ENCODE data around the gene LRRC27.

Gene LRRC27

DNA sequence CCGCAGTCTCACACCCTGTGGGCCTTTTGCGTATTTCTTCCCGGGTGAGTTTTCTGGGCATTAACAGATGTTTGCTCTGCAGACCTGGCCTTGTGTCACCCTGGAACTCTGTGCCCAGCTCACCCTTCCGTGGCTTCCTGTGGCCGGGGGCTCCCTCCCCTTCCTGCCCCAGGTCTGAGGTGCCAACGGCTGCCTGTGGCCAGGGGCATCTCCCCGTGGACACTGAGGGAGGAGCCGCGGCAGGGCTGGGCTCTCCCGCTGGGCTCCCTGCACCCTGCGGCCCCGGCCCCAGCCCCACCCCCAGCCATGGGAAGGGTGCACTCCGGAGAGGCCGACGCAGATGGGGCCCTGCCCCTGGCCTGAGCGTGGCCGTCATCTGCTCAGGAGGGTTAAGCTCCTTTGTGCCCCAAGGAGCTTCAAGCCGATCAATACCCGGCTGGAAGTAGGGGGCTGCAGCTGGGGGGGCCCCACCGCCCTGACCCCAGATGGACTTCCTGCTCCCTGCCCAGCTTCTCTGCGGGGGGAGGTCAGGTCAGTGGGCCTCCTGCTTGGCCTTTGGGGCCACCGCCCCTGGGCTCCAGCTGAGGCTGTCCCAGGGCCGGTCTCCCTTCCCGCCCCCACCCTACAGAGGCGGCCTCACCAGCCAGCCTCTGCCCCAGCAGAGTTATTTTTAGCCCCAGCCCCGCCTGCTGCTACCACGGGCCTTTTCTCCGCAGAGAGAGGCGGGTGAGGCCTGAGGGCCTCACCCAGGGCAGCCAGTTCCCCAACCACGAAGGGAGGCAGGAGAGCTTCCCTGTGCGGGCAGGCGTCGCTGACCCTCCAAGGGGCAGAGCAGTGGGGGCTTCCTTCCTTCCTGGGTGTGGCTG lies 89.2 kb downstream of the LRRC27 start:
- peaks cover 42% of the 10 kb centered on the region for H3K4me1 ChIP-seq (ENCODE audit: control insufficient read depth, insufficient read depth, low read length)
- H3K27ac ChIP-seq (ENCODE audit: low read depth, low read length) = peak overlapping the region; percentile 93
- H3K4me3 ChIP-seq (ENCODE audit: low read length) = peak overlapping the region; percentile 34
- no peaks in the 10 kb centered on the region for H3K36me3 ChIP-seq (ENCODE audit: control insufficient read depth, insufficient read depth, low read length)
- H3K27me3 ChIP-seq (ENCODE audit: control insufficient read depth, insufficient read depth, low read length) = no peaks in the 10 kb centered on the region
- H3K9ac ChIP-seq (ENCODE audit: low read length) = peak overlapping the region; percentile 74

DNA sequence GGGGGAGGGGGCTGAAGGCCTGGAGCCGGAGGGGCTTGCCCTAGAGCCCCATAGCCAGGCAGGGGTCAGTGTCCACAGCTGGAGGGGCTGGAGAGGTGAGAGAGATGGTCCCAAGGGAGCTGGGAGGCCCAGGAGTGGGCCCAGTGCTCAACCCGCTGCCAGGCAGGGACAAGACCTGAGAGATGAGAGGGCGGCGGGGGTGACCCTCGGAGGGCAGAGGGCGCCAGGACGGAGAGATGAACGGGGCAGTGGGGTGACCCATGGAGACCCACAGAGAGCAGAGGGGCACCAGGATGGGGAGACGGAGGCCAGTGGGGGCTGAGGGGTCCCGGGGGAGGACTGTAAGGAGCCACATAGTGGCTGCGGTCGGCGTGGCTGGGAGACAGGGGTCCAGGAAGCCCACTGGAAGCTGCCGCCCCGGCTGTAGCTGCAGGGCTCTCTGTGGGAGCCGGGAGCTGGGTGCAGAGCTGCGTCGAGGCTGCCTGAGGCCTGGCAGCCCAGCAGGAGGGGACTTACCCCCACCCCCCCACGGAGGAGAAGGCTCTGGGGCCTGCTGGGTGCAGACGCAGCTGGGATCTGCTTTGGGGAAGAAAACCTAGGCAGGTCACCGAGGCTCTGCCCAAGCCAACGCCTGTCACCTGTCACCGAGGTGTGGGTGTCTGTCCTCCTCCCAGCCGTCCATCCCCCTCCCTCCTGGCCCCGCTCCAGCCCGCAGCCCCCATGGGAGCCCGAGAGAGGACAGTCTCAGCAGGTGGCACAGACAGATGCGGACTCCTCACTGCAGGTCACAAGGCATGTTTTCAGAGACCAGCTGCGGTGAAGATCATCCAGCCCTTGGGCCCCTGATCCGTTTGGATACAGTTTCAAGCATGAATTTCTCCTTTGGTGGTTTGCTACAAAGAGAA lies 90.1 kb downstream of the LRRC27 start:
- Histone ChIP-seq H3K27ac (ENCODE audit: low read depth, low read length) (peak overlapping the region; percentile 93), H3K36me3 (ENCODE audit: control insufficient read depth, insufficient read depth, low read length) (peaks cover under 1% of the 10 kb centered on the region), H3K9ac (ENCODE audit: low read length) (peak overlapping the region; percentile 74), H3K4me1 (ENCODE audit: control insufficient read depth, insufficient read depth, low read length) (peaks cover 42% of the 10 kb centered on the region), H3K27me3 (ENCODE audit: control insufficient read depth, insufficient read depth, low read length) (no peaks in the 10 kb centered on the region), H3K4me3 (ENCODE audit: low read length) (peak overlapping the region; percentile 30)

DNA sequence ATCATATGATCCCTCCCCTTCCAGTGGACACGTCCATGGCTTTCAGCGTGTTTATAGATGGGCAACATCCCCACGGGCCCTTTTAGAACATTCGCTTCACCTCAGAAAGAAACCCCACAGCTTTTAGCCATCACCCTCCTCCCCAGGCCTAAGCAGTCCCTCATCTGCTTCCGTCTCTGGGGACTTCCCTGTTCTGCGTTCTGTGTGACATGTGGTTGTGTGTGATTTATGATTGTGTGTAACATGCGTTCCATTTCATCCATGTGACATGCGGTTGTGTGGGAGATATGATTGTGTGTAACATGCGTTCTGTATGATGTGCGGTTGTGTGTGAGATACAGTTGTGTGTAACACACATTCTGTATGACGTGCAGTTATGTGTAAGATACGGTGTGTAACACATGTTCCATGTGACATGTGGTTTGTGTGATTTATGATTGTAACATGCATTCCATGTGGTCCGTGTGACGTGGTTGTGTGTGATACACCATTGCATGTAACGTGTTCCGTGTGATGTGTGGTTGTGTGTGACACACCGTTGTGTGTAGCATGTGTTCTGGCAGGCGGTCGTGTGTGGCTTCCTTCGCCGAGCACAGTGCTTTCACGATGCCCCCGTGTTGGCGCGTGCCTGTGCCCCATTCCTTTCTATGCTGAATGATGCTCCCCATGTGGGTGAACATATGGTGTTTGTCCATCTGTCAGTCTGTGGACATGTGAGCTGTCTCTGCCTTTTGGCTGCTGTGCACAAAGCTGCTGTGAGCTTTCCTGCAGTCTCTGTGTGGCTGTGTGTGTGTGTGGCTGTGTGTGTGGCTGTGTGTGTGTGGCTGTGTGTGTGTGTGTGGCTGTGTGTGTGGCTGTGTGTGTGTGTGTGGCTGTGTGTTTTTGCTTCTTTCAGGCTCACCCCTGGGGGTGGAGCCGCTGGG lies 91.2 kb downstream of the LRRC27 start:
- H3K27me3 ChIP-seq (ENCODE audit: control insufficient read depth, insufficient read depth, low read length) = no peaks in the 10 kb centered on the region
- no peak overlapping the region for H3K9ac ChIP-seq (ENCODE audit: low read length)
- peak overlapping the region; percentile 93 for H3K27ac ChIP-seq (ENCODE audit: low read depth, low read length)
- H3K4me3 ChIP-seq (ENCODE audit: low read length) = no peak overlapping the region
- H3K4me1 ChIP-seq (ENCODE audit: control insufficient read depth, insufficient read depth, low read length) = peaks cover 42% of the 10 kb centered on the region
- H3K36me3 ChIP-seq (ENCODE audit: control insufficient read depth, insufficient read depth, low read length) = peaks cover 4% of the 10 kb centered on the region

DNA sequence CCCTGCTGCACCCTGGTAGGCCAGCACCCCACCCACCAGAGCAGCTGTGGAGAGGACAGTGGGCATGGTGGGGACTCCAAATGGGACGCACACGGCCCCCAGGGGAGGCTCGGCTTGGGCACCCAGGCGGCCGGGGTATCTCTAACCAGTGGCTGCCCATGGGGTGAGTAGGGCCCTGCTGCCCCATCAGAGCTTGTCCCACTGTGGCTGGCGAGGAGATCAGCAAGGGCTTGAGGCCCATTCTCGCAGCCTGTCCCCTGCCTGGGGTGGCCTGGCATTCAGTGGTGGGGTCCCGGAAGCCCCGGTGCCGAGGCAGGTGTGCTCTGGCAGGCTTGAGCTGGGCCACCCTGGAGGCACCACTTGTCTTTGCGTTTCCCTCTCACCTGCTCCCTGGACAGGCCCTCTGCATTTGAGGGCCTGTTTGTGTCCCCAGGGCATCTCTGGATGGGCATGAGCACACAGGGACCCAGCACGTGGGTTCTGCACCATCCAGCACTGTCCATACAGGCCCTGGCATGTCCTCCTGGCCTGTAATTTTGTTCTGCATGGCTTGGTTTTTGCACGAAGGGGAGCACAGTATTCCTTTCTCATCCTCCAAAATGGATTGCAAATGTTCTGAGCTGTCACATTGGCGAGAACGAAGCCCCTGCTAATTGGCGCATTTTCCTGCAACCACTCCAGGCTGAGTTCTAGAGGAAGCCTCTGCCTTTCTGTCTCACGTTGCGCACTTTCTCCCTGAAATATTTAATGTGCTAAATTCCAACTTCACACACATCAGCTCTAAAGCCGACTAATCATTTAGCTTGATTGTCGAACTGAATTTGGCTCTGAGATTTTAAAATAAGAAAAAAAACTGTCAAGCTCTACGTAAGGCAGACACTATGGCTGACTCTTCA lies 92.2 kb downstream of the LRRC27 start:
- Histone ChIP-seq H3K4me3 (ENCODE audit: low read length) (no peak overlapping the region), H3K9ac (ENCODE audit: low read length) (no peak overlapping the region), H3K36me3 (ENCODE audit: control insufficient read depth, insufficient read depth, low read length) (peaks cover 4% of the 10 kb centered on the region), H3K27ac (ENCODE audit: low read depth, low read length) (no peak overlapping the region), H3K27me3 (ENCODE audit: control insufficient read depth, insufficient read depth, low read length) (no peaks in the 10 kb centered on the region), H3K4me1 (ENCODE audit: control insufficient read depth, insufficient read depth, low read length) (peaks cover 33% of the 10 kb centered on the region)

DNA sequence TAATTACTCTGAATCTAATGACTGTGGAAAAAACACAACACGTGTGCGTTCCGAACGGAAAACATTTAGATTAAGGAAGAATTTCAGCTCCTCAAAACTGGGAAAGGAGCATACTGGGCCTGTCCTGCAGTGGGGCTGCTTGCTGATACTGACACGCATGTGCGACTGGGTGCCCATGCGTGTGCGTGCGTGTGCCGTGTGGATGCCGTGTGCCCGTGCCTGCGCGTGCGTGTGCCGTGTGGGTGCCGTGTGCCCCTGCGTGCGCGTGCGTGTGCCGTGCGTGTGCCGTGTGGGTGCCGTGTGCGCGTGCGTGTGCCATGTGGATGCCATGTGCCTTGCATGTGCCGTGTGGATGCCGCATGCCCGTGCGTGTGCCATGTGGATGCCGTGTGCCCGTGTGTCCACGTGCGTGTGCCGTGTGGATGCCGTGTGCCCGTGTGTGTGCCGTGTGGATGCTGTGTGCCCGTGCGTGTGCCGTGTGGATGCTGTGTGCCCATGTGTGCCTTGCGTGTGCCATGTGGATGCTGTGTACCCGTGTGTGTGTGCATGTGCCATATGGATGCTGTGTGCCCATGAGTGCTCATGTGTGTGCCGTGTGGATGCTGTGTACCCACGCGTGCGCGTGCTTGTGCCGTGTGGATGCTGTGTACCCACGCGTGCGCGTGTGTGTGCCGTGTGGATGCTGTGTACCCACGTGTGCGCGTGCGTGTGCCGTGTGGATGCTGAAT lies 93.2 kb downstream of the LRRC27 start:
- Histone ChIP-seq H3K9ac (ENCODE audit: low read length) (no peak overlapping the region), H3K27me3 (ENCODE audit: control insufficient read depth, insufficient read depth, low read length) (no peaks in the 10 kb centered on the region), H3K36me3 (ENCODE audit: control insufficient read depth, insufficient read depth, low read length) (peaks cover 4% of the 10 kb centered on the region), H3K4me3 (ENCODE audit: low read length) (no peak overlapping the region), H3K4me1 (ENCODE audit: control insufficient read depth, insufficient read depth, low read length) (peaks cover 28% of the 10 kb centered on the region), H3K27ac (ENCODE audit: low read depth, low read length) (no peak overlapping the region)

DNA sequence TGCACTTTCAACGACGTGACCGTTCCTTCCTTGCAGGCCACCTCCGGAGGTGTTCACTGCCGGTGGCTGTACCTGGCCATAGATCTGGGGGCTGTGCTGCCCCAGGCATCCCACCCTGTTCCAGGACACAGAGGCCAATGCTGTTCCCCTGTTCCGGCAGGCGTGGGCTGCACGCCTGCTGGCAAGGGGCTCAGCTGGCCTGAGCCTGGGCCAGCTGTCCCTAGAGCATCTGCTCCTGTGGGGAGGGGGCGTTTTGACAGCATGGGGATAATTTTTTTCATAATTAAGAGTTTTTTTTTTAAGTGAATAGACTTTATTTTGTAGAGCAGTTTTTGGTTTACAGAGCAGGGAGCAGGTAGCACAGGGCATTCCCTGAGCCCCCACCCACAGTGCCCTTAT lies 93.8 kb downstream of the LRRC27 start:
- Histone ChIP-seq H3K27me3 (ENCODE audit: control insufficient read depth, insufficient read depth, low read length) (no peaks in the 10 kb centered on the region), H3K36me3 (ENCODE audit: control insufficient read depth, insufficient read depth, low read length) (peaks cover 4% of the 10 kb centered on the region), H3K27ac (ENCODE audit: low read depth, low read length) (no peak overlapping the region), H3K4me1 (ENCODE audit: control insufficient read depth, insufficient read depth, low read length) (peaks cover 22% of the 10 kb centered on the region), H3K9ac (ENCODE audit: low read length) (no peak overlapping the region), H3K4me3 (ENCODE audit: low read length) (no peak overlapping the region)

DNA sequence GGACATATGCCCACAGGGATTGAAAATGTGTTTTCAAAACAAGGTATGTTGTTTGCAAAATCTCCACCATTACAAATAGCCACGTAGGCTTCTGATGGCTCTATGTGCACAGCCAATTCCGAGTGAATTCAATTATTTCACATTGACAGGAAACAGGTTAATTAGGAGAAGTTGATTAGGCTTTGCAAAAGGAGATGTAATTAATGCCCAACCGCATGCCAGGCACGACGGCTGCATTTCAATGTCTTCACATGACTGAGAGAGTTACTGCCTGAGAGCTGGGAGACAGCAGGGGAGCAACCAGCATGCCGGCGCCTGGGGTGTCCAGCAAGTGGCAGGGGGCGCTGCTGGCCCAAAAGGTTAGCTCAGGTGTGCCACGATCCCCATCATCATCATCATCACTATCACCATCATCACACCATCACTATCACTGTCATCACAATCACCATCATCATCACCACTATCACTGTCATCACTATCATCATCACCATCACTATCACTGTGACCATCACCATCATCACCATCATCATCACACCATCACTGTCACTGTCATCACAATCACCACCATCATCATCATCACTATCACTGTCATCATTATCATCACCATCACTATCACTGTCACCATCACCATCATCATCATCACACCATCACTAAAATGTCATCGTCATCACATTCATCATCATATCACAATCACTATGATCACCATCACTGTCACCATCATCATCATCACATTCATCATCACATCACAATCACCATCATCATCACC lies 95.2 kb downstream of the LRRC27 start:
- peaks cover 12% of the 10 kb centered on the region for H3K4me1 ChIP-seq (ENCODE audit: control insufficient read depth, insufficient read depth, low read length)
- H3K27ac ChIP-seq (ENCODE audit: low read depth, low read length) = no peak overlapping the region
- no peak overlapping the region for H3K9ac ChIP-seq (ENCODE audit: low read length)
- peaks cover 4% of the 10 kb centered on the region for H3K36me3 ChIP-seq (ENCODE audit: control insufficient read depth, insufficient read depth, low read length)
- no peaks in the 10 kb centered on the region for H3K27me3 ChIP-seq (ENCODE audit: control insufficient read depth, insufficient read depth, low read length)
- no peak overlapping the region for H3K4me3 ChIP-seq (ENCODE audit: low read length)

DNA sequence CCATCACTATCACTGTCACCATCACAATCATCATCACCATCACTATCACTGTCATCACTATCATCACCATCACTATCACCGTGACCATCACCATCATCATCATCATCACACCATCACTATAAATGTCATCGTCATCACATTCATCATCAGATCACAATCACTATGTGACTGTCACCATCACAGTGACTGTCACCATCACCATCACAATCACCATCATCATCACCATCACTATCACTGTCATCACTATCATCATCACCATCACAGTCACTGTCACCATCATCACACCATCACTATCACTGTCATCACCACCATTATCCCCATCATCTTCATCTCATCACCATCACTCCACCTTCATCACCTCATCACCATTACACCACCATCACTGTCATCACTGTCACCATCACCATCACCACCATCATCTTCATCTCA lies 96.0 kb downstream of the LRRC27 start:
- Histone ChIP-seq H3K36me3 (ENCODE audit: control insufficient read depth, insufficient read depth, low read length) (peaks cover 4% of the 10 kb centered on the region), H3K9ac (ENCODE audit: low read length) (no peak overlapping the region), H3K27ac (ENCODE audit: low read depth, low read length) (no peak overlapping the region), H3K4me3 (ENCODE audit: low read length) (no peak overlapping the region), H3K4me1 (ENCODE audit: control insufficient read depth, insufficient read depth, low read length) (peaks cover 4% of the 10 kb centered on the region), H3K27me3 (ENCODE audit: control insufficient read depth, insufficient read depth, low read length) (no peaks in the 10 kb centered on the region)

DNA sequence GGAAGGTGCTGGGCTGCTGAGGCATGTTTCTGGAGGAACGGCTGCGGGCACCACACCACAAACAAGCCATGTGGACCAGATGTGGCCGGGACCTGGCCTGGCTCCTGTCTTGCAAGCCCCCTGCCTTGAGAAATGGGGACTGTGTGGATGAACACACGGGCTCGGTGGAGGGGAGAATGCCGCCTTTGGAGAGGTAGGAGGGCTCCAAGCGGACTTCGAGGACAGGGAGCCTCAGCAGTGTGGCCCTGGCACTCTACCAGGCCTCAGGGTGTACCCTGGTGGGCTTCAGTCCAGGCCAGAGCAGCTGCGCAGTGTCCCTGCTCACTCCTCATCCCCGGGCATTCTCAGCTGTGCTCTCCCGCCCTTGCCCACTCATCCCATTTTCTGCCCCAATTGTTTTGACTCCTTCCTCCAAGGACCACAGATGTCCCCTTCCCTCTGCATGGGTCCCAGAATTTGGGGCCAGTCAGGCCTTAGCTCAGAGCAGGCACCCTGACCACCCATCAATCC lies 96.5 kb downstream of the LRRC27 start:
- no peaks in the 10 kb centered on the region for H3K27me3 ChIP-seq (ENCODE audit: control insufficient read depth, insufficient read depth, low read length)
- H3K36me3 ChIP-seq (ENCODE audit: control insufficient read depth, insufficient read depth, low read length) = peaks cover 4% of the 10 kb centered on the region
- H3K4me1 ChIP-seq (ENCODE audit: control insufficient read depth, insufficient read depth, low read length) = no peaks in the 10 kb centered on the region
- no peak overlapping the region for H3K9ac ChIP-seq (ENCODE audit: low read length)
- H3K4me3 ChIP-seq (ENCODE audit: low read length) = no peak overlapping the region
- no peak overlapping the region for H3K27ac ChIP-seq (ENCODE audit: low read depth, low read length)
